A549 (cell line): ENCODE measurements around the gene FAM13A.

Source experiments
- CTCF ChIP-seq: fragments of >200 bp; sonication (Bioruptor Twin); formaldehyde crosslinking; IDR thresholded peaks from 3 replicates; pipeline ENCODE4 v1.5.1; 2016
- NR3C1 ChIP-seq: fragments of >200 bp; sonication (Bioruptor Twin); formaldehyde crosslinking; IDR thresholded peaks from 3 replicates; pipeline ENCODE4 v1.6.1; 2017

- no peak for TF ChIP-seq CTCF
- no peak for TF ChIP-seq NR3C1
Observed at GRCh38 chr4:88878642-88879041, 178.3 kb downstream of the FAM13A start.
